Activated T-cell treated with anti-CD3 and anti-CD28 coated beads, Interleukin-2, amount 50 U/mL, for 4 hours (primary cell): ENCODE results near the gene AGER. TPM values are rescaled to one million over a fixed set of nuclear protein-coding genes. Genes with fewer than 3 reads are reported as not detected.
"Not testable (repeated sequence)": the region's sequence is repeated elsewhere in the genome, so short reads cannot be mapped to it uniquely, and the experiment has no call there.

ENCODE experiments used
- ATAC-seq, 2 donors: fragments of 200-7000 bp; cut with Tn5 transposase; one replicate each; pipeline ENCODE4 v1.10.0; 2021
- DNase-seq: peaks from one replicate; pipeline ENCODE4 v3.0.0-alpha.2; 2020
- H3K27me3 Mint-ChIP-seq: one replicate; pipeline ENCODE4 v1.8.0; 2021; ENCODE audit warnings: low read depth, mixed read lengths
- H3K36me3 Mint-ChIP-seq: one replicate; pipeline ENCODE4 v1.8.0; 2022; ENCODE audit warnings: mixed read lengths; ENCODE audit not compliant: insufficient read depth
- H3K4me1 Mint-ChIP-seq: one replicate; pipeline ENCODE4 v1.8.0; 2021; ENCODE audit warnings: low read depth, mixed read lengths
- H3K4me3 Mint-ChIP-seq: one replicate; pipeline ENCODE4 v1.8.0; 2021; ENCODE audit warnings: mild to moderate bottlenecking, moderate library complexity, mixed read lengths
- H3K9me3 Mint-ChIP-seq: one replicate; pipeline ENCODE4 v1.8.0; 2021; ENCODE audit warnings: mixed read lengths
- total RNA-seq, 3 donors: library from RNA; stranded (reverse); gene quantifications; one replicate each; pipeline ENCODE4 v1.2.1, GENCODE V29; 2021

Gene AGER
- total RNA-seq, 3 donors from 2014 or later, result 8.9 to 14.7 (median 13.0) TPM

- ATAC-seq (no peak), DNase-seq (no peak)
- Mint-ChIP-seq H3K36me3 (no peaks in the 10 kb centered on the region), H3K27me3 (peaks cover 34% of the 10 kb centered on the region), H3K9me3 (no peaks in the 10 kb centered on the region), H3K4me3 (no peak overlapping the region), H3K4me1 (peaks cover 22% of the 10 kb centered on the region)
These were observed 37.8 kb downstream of the AGER start for GRCh38 chr6:32146287-32146686.

- not testable (repeated sequence) for H3K36me3 Mint-ChIP-seq, ATAC-seq, H3K4me3 Mint-ChIP-seq, DNase-seq, H3K9me3 Mint-ChIP-seq
- Mint-ChIP-seq H3K27me3 (peaks cover 24% of the 10 kb centered on the region), H3K4me1 (peaks cover 13% of the 10 kb centered on the region)
These were observed 39.8 kb downstream of the AGER start for GRCh38 chr6:32144238-32144637.

GRCh38 chr6:32140420-32141046 lies 43.5 kb downstream of the AGER start:
- Mint-ChIP-seq H3K27me3 (peaks cover 5% of the 10 kb centered on the region), H3K4me3 (no peak overlapping the region), H3K4me1 (no peaks in the 10 kb centered on the region), H3K36me3 (no peaks in the 10 kb centered on the region), H3K9me3 (no peaks in the 10 kb centered on the region)
- ATAC-seq (no peak), DNase-seq (no peak)

- peaks cover 8% of the 10 kb centered on the region for H3K27me3 Mint-ChIP-seq
- no peak for ATAC-seq
- H3K4me3 Mint-ChIP-seq, result no peak overlapping the region
- H3K9me3 Mint-ChIP-seq, result no peaks in the 10 kb centered on the region
- no peaks in the 10 kb centered on the region for H3K36me3 Mint-ChIP-seq
- no peaks in the 10 kb centered on the region for H3K4me1 Mint-ChIP-seq
- DNase-seq, result no peak
These were observed 44.5 kb downstream of the AGER start for GRCh38 chr6:32139590-32139989.

GRCh38 chr6:32137454-32137853 lies 46.6 kb downstream of the AGER start:
- DNase-seq, result no peak
- Mint-ChIP-seq H3K36me3 (no peaks in the 10 kb centered on the region), H3K4me1 (no peaks in the 10 kb centered on the region), H3K27me3 (peaks cover 8% of the 10 kb centered on the region), H3K4me3 (no peak overlapping the region), H3K9me3 (no peaks in the 10 kb centered on the region)
- no peak for ATAC-seq

GRCh38 chr6:32133786-32134185 lies 50.3 kb downstream of the AGER start:
- DNase-seq, result no peak
- ATAC-seq, result no peak
- Mint-ChIP-seq H3K36me3 (no peaks in the 10 kb centered on the region), H3K4me1 (peaks cover 14% of the 10 kb centered on the region), H3K27me3 (peaks cover 3% of the 10 kb centered on the region), H3K4me3 (no peak overlapping the region), H3K9me3 (no peaks in the 10 kb centered on the region)

- Mint-ChIP-seq H3K9me3 (no peaks in the 10 kb centered on the region), H3K36me3 (peaks cover 2% of the 10 kb centered on the region), H3K27me3 (peaks cover 3% of the 10 kb centered on the region), H3K4me3 (no peak overlapping the region), H3K4me1 (peaks cover 28% of the 10 kb centered on the region)
- no peak for ATAC-seq
- no peak for DNase-seq
These were observed 51.9 kb downstream of the AGER start for GRCh38 chr6:32132110-32132509.

- DNase-seq (no peak), ATAC-seq (no peak)
- no peak overlapping the region for H3K4me3 Mint-ChIP-seq
- peaks cover 3% of the 10 kb centered on the region for H3K27me3 Mint-ChIP-seq
- H3K4me1 Mint-ChIP-seq, result peaks cover 34% of the 10 kb centered on the region
- H3K9me3 Mint-ChIP-seq, result no peaks in the 10 kb centered on the region
- H3K36me3 Mint-ChIP-seq, result peaks cover 7% of the 10 kb centered on the region
These were observed 52.6 kb downstream of the AGER start for GRCh38 chr6:32131439-32131948.

Other genes with a start within 250 kb of the AGER start
- gene CFB, start 238.2 kb downstream of the AGER start, total RNA-seq, result 1 to 10 TPM in 2 of 3 donors, under 1 TPM in 1; 0.42 to 1.5 (median 1.4) TPM
- 100 to 1,000 TPM; 107 to 111 (median 109) TPM for gene NELFE, start 225.3 kb downstream of the AGER start, total RNA-seq
- gene SKIC2, start 225.1 kb downstream of the AGER start, total RNA-seq, result 100 to 1,000 TPM; 123 to 157 (median 132) TPM
- gene DXO, start 212.1 kb downstream of the AGER start, total RNA-seq, result 1 to 10 TPM; 7.1 to 9.0 (median 8.9) TPM
- 1 to 10 TPM; 4.3 to 5.9 (median 5.3) TPM for gene C4A, start 202.2 kb downstream of the AGER start, total RNA-seq
- 1 to 10 TPM; 4.9 to 5.3 (median 5.2) TPM for gene C4B, start 169.5 kb downstream of the AGER start, total RNA-seq
- gene CYP21A2, start 145.8 kb downstream of the AGER start, total RNA-seq, result 1 to 10 TPM in 1 of 3 donors, under 1 TPM in 2; 0.74 to 1.0 (median 0.84) TPM
- gene TNXB, start 74.9 kb downstream of the AGER start, total RNA-seq, result 1 to 10 TPM; 1.1 to 1.9 (median 1.6) TPM
- gene ATF6B, start 56.0 kb downstream of the AGER start, total RNA-seq, result 10 to 100 TPM; 65.2 to 75.2 (median 67.2) TPM
- 1 to 10 TPM; 3.2 to 6.6 (median 4.9) TPM for gene FKBPL, start 54.0 kb downstream of the AGER start, total RNA-seq
- gene PRRT1, start 32.3 kb downstream of the AGER start, total RNA-seq, result under 1 TPM; 0.37 to 0.51 (median 0.38) TPM
- gene PPT2, start 30.1 kb downstream of the AGER start, total RNA-seq, result 10 to 100 TPM; 18.7 to 27.0 (median 20.2) TPM
- 1 to 10 TPM; 6.4 to 9.6 (median 9.1) TPM for gene EGFL8, start 19.7 kb downstream of the AGER start, total RNA-seq
- 10 to 100 TPM; 27.3 to 28.2 (median 28.1) TPM for gene AGPAT1, start 8.2 kb downstream of the AGER start, total RNA-seq
- 10 to 100 TPM; 40.1 to 49.6 (median 47.1) TPM for gene RNF5, start 5.8 kb downstream of the AGER start, total RNA-seq
- 10 to 100 TPM; 62.2 to 68.2 (median 64.0) TPM for gene PBX2, start 5.9 kb upstream of the AGER start, total RNA-seq
- 10 to 100 TPM; 37.1 to 47.6 (median 43.4) TPM for gene GPSM3, start 8.4 kb upstream of the AGER start, total RNA-seq
- under 1 TPM; 0.40 to 0.58 (median 0.43) TPM for gene NOTCH4, start 39.8 kb upstream of the AGER start, total RNA-seq
- gene TSBP1, start 187.7 kb upstream of the AGER start, total RNA-seq, result not detected
- gene BTNL2, start 222.9 kb upstream of the AGER start, total RNA-seq, result not detected